K562 (cell line): Measurements from ENCODE around the gene GPATCH2. TPM values are rescaled to one million over a fixed set of nuclear protein-coding genes. Genes with fewer than 3 reads are reported as not detected.

Experiments used
- ARHGAP35 ChIP-seq: fragments of 450-650 bp; IDR thresholded peaks from 2 replicates; pipeline ENCODE4 v1.6.1; 2018; ENCODE audit not compliant: partially characterized antibody
- BACH1 ChIP-seq: fragments of 200-800 bp; sonication (Bioruptor generic); IDR thresholded peaks from 2 replicates; pipeline ENCODE4 v1.6.1; 2016; ENCODE audit warnings: missing genetic modification characterization, missing compliant biosample characterization
- BCLAF1 ChIP-seq, 2 experiments: fragments of 450-650 bp in 1 of 2; IDR thresholded peaks; 2 replicates each; pipeline ENCODE4 v1.6.1; 2011 to 2017; ENCODE audit warnings: low read depth in 2 of 2, antibody characterized with exemption in 1 of 2, borderline replicate concordance in 1 of 2, low read length in 1 of 2, mild to moderate bottlenecking in 1 of 2, mixed read lengths in 1 of 2; ENCODE audit not compliant: control insufficient read depth in 1 of 2
- BRD9 ChIP-seq: fragments of 450-650 bp; IDR thresholded peaks from 2 replicates; pipeline ENCODE4 v1.6.1; 2018; ENCODE audit warnings: low read depth; ENCODE audit not compliant: partially characterized antibody
- EWSR1 ChIP-seq: fragments of 450-650 bp; IDR thresholded peaks from 2 replicates; pipeline ENCODE4 v1.6.1; 2018; ENCODE audit warnings: borderline replicate concordance, mild to moderate bottlenecking, low read depth, moderate library complexity; ENCODE audit not compliant: partially characterized antibody
- GMEB1 ChIP-seq: fragments of 250-450 bp; sonication (Bioruptor Pico); IDR thresholded peaks from 2 replicates; pipeline ENCODE4 v1.4.0; 2020; ENCODE audit warnings: mild to moderate bottlenecking
- THRAP3 ChIP-seq: fragments of 450-650 bp; IDR thresholded peaks from 2 replicates; pipeline ENCODE4 v1.6.1; 2016; ENCODE audit warnings: mild to moderate bottlenecking, inconsistent platforms, borderline replicate concordance
- polyA plus RNA-seq, 8 experiments: library from polyadenylated mRNA; depleted of rRNA in 4 of 8; stranded (reverse) in 5 of 8; unstranded in 3 of 8; fragments of >200 nt; fragmentation: Nextera tagmentation in 2 of 8; fragmentation: Illumina TruSeq in 1 of 8; extraction: Ambion mirVana in 2 of 8; extraction: Trizol in 1 of 8; gene quantifications; 2 replicates each; pipeline versions ENCODE4 v1.2.1 to v1.2.3, GENCODE V29; 2011 to 2014; ENCODE audit warnings: inconsistent platforms in 1 of 8, missing spikeins in 1 of 8
- total RNA-seq, 7 experiments: library from RNA; depleted of rRNA in 6 of 7; stranded (reverse); fragments of >200 nt in 6 of 7; fragmentation: Illumina TruSeq in 2 of 7; extraction: Trizol in 2 of 7; gene quantifications; 2 replicates each; pipeline versions ENCODE4 v1.2.1 to v1.2.3, GENCODE V29; 2011 to 2021; ENCODE audit warnings: low replicate concordance in 1 of 7

Gene GPATCH2
- total and polyA plus RNA-seq, 9 of the 15 experiments (the other 6 are each of a cell fraction or from before 2014, with no cell fraction given), result 0.38 to 2.0 (median 0.55) TPM

- no peak for TF ChIP-seq GMEB1
- TF ChIP-seq ARHGAP35, result no peak
- no peak for TF ChIP-seq BACH1 (tag)
- TF ChIP-seq THRAP3, result no peak
- TF ChIP-seq BCLAF1 (IDR thresholded peaks at IDR 0.05; ENCODE audit: borderline replicate concordance in 1 of 2, control insufficient read depth in 1 of 2, low read depth in 2 of 2, low read length in 1 of 2), result no peak
- no peak for TF ChIP-seq EWSR1
- no peak for TF ChIP-seq BRD9
Observed at GRCh38 chr1:217392441-217392840, 238.4 kb downstream of the GPATCH2 start (continued).
